BJ (cell line): ENCODE measurements around the gene BHLHA9. TPM values are rescaled to one million over a fixed set of nuclear protein-coding genes. Genes with fewer than 3 reads are reported as not detected.
"Not testable (repeated sequence)": the region's sequence is repeated elsewhere in the genome, so short reads cannot be mapped to it uniquely, and the experiment has no call there.

Experiments used
- CTCF ChIA-PET: fragments of 350-600 bp; formaldehyde crosslinking; extraction: SDS; loops from one replicate; lab custom pipeline; 2021; ENCODE audit warnings: antibody characterized with exemption, inconsistent platforms; lab: Yijun Ruan, JAX
- POLR2A ChIA-PET: fragments of 300-600 bp; sonication (Branson Sonifier 250); formaldehyde crosslinking; extraction: SDS; loops from one replicate; lab custom pipeline; 2021; ENCODE audit warnings: antibody characterized with exemption; lab: Charles Lee
- DNase-seq: peaks from one replicate; pipeline ENCODE4 v3.0.0-alpha.2; 2011; ENCODE audit warnings: low read depth
- H3K27me3 ChIP-seq: 2 replicates; pipeline ENCODE4 v1.6.0; 2011; ENCODE audit warnings: low read length; ENCODE audit not compliant: control insufficient read depth, insufficient read depth
- H3K36me3 ChIP-seq: 2 replicates; pipeline ENCODE4 v1.5.1; 2011; ENCODE audit warnings: low read length; ENCODE audit not compliant: control insufficient read depth, insufficient read depth
- H3K4me3 ChIP-seq: 2 replicates; pipeline ENCODE4 v1.5.1; 2011; ENCODE audit warnings: low read depth, mild to moderate bottlenecking, control low read depth, low read length
- polyA plus RNA-seq: library from polyadenylated mRNA; depleted of rRNA; stranded (reverse); fragments of >200 nt; gene quantifications from 2 replicates; pipeline ENCODE4 v1.2.3, GENCODE V29; 2011
- TF ChIP-seq, protein P1 (sequence below): IDR thresholded peaks from 2 replicates; pipeline ENCODE4 v1.5.1; 2011; ENCODE audit warnings: low read depth, mild to moderate bottlenecking, control low read depth, inconsistent platforms, low read length, moderate library complexity; ENCODE audit not compliant: insufficient read depth

BHLHA9 gene
- polyA plus RNA-seq, 1 experiment, result not detected

DNA sequence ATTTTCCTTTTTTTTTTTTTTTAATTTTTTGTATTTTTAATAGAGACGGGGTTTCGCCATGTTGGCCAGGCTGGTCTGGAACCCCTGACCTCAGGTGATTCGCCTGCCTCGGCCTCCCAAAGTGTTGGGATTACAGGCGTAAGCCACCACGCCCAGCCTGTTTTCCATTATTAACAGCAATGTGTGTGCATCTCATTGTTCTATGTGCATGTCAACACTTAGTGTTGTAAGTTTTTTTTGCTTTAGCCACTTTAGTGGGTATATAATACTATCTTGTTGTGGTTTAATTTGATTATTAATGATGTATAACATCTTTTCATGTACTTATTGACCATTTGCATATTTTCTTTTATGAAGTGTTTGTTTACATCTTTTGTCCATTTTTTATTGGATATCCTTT lies 32.8 kb upstream of the BHLHA9 start:
- ChIA-PET CTCF (no interaction called here), POLR2A (no interaction called here)
- H3K4me3 ChIP-seq, result no peak overlapping the region

DNA sequence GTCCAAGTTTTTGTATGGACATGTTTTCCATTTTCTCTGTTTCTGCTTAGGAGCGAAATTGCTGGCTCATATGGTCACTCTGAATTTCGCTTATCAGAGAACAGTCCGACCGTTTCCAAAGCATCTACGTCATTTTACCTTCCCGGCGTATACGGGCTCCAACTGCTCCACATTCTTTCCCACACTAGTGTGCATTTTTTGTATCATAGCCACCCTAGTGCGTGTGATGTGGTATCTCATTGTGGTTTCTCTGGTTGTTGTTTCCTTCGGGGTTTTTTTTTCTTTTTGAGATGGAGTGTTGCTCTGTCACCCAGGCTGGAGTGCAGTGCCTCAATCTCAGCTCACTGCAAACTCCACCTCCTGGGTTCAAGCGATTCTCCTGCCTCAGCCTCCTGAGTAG lies 31.0 kb upstream of the BHLHA9 start:
- CTCF ChIA-PET, result interaction anchor here (0.7 kb wide), 1 partner anchor 22 kb away, joined by 3 read pairs; no protein-coding TSS in a partner anchor
- H3K36me3 ChIP-seq, result no peaks in the 10 kb centered on the region
- POLR2A ChIA-PET, result no interaction called here
- no peak for DNase-seq
- H3K27me3 ChIP-seq, result 0 out of 2 replicates have a peak, but pooled peaks cover 2% of the 10 kb centered on the region
- no peak overlapping the region for H3K4me3 ChIP-seq
- TF ChIP-seq, protein P1, sequence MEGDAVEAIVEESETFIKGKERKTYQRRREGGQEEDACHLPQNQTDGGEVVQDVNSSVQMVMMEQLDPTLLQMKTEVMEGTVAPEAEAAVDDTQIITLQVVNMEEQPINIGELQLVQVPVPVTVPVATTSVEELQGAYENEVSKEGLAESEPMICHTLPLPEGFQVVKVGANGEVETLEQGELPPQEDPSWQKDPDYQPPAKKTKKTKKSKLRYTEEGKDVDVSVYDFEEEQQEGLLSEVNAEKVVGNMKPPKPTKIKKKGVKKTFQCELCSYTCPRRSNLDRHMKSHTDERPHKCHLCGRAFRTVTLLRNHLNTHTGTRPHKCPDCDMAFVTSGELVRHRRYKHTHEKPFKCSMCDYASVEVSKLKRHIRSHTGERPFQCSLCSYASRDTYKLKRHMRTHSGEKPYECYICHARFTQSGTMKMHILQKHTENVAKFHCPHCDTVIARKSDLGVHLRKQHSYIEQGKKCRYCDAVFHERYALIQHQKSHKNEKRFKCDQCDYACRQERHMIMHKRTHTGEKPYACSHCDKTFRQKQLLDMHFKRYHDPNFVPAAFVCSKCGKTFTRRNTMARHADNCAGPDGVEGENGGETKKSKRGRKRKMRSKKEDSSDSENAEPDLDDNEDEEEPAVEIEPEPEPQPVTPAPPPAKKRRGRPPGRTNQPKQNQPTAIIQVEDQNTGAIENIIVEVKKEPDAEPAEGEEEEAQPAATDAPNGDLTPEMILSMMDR, result no peak

More for the DNA sequence above, 32.8 kb upstream of the BHLHA9 start:
- Histone ChIP-seq H3K27me3 (peaks cover 3% of the 10 kb centered on the region; the same call in 1 of the 2 replicates), H3K36me3 (no peaks in the 10 kb centered on the region)
- no peak for DNase-seq
- TF ChIP-seq, protein P1, result no peak

DNA sequence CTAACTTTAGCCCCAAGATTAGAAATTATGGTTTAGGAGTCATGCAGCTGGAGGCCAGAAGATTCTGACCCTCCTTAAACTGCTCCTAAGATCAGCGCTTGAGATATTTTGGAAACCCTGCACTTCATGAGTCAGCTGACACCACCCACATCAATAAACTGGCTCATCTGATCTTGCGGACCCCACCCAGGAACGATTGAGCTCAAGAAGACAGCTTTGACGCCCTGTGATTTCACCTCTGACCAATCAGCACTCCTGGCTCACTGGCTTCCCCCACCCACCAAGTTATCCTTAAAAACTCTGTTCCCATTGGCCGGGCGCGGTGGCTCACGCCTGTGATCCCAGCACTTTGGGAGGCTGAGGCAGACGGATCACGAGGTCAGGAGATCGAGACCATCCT lies 29.8 kb upstream of the BHLHA9 start:
- H3K27me3 ChIP-seq, H3K36me3 ChIP-seq, DNase-seq, H3K4me3 ChIP-seq, POLR2A ChIA-PET, CTCF ChIA-PET: not testable (repeated sequence)

DNA sequence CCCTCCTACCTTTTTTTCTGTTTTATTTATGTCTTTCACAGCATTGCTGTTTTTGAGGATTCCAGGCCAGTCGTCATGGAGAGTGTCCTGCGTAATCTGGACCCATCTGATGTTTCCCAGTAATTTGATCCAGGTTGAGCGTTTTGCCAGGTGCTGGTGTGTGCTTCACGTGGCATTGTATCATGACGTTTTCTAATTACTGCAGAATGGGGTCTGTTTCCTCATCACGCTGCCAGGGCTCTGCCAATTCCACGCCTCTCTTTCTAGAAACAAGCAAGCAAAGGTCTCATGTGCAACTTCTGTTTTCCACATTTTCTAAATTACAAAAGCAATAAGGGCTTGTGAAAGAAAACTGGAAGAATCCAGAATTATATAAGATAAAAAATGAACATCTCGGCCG lies 28.3 kb upstream of the BHLHA9 start:
- ChIA-PET POLR2A (no interaction called here), CTCF (no interaction called here)
- TF ChIP-seq, protein P1, result no peak
- DNase-seq, result peak; percentile 29
- H3K36me3 ChIP-seq, result no peaks in the 10 kb centered on the region
- H3K4me3 ChIP-seq, result no peak overlapping the region
- H3K27me3 ChIP-seq, result 0 out of 2 replicates have a peak, but pooled peaks cover 2% of the 10 kb centered on the region

DNA sequence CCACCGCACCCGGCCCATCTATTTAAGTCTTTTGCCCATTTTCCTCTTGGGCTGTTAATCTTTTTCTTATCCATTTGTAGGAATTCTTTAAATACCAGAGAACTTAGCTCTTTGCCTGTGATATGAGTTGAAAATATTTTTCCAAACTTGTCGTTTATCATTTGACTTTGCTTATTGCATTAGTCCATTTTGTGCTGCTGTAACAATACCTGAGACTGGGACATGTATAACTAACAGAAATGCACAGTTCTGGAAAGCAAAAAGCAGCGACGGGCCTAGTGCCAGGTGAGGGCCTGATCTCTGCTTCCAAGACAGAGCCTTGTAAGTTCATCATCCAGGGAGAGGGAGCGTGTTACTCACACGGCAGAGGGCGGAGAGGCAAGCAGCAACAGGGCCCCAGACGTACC lies 25.6 kb upstream of the BHLHA9 start:
- ChIA-PET POLR2A (no interaction called here), CTCF (interaction anchor here (1.7 kb wide), 1 partner anchor 15 kb away, joined by 5 read pairs; no protein-coding TSS in a partner anchor)
- H3K27me3 ChIP-seq, result no peaks in the 10 kb centered on the region
- no peak for DNase-seq
- H3K4me3 ChIP-seq, result no peak overlapping the region
- no peaks in the 10 kb centered on the region for H3K36me3 ChIP-seq
- TF ChIP-seq, protein P1, result no peak
